NCI-H1092 treated with DMSO at 0.1 percent for 48 hours (cell line): Measurements from ENCODE around the gene KLK4.

Source experiments
- DNase-seq: peaks from one replicate; lab custom pipeline; 2025; lab: John Stamatoyannopoulos, UW

KLK4 gene

GRCh38 chr19:50878851-50879250, 32.3 kb downstream of the KLK4 start:
- DNase-seq = no peak

GRCh38 chr19:50877338-50877737, 33.9 kb downstream of the KLK4 start:
- DNase-seq = no peak

- DNase-seq = no peak
Observed at GRCh38 chr19:50876456-50876855, 34.7 kb downstream of the KLK4 start.

- no peak for DNase-seq
Observed at GRCh38 chr19:50875795-50876422, 35.3 kb downstream of the KLK4 start.

- no peak for DNase-seq
Observed at GRCh38 chr19:50874211-50874610, 37.0 kb downstream of the KLK4 start.

- DNase-seq = no peak
Observed at GRCh38 chr19:50873056-50873455, 38.1 kb downstream of the KLK4 start, which contains the start of gene KLK2. Gene KLK2, plus strand, starts transcription at chr19:50873439. Its CDS starts 35 bp downstream, at chr19:50873474.

- no peak for DNase-seq
Observed at GRCh38 chr19:50870417-50871089, 40.6 kb downstream of the KLK4 start.

GRCh38 chr19:50869479-50869878, 41.7 kb downstream of the KLK4 start:
- DNase-seq = no peak

GRCh38 chr19:50861496-50862286, 49.5 kb downstream of the KLK4 start:
- no peak for DNase-seq

GRCh38 chr19:50861010-50861409, 50.2 kb downstream of the KLK4 start:
- no peak for DNase-seq

- DNase-seq = no peak
Observed at GRCh38 chr19:50859849-50860248, 51.3 kb downstream of the KLK4 start.

GRCh38 chr19:50858886-50859285, 52.3 kb downstream of the KLK4 start:
- peak; percentile 6 for DNase-seq

- DNase-seq = no peak
Observed at GRCh38 chr19:50857366-50857765, 53.8 kb downstream of the KLK4 start.
